Body of pancreas (tissue), 4 donors: ENCODE data around the gene OR5H15. TPM values are rescaled to one million over a fixed set of nuclear protein-coding genes. Genes with fewer than 3 reads are reported as not detected.
"Not testable (repeated sequence)": the region's sequence is repeated elsewhere in the genome, so short reads cannot be mapped to it uniquely, and the experiment has no call there.

Experiments used
- ATAC-seq: fragments of 150-250 bp; one replicate; pipeline ENCODE4 v1.9.1; 2016
- DNase-seq, 4 donors: peaks; one replicate each; pipeline ENCODE4 v3.0.0-alpha.2; 2019
- H3K27ac ChIP-seq, 4 donors: fragments of 200-600 bp; sonication (generic); 1 replicate in 3 of 4; 2 replicates in 1 of 4; pipeline versions ENCODE4 v1.5.1 to v1.6.1; 2016 to 2019; ENCODE audit warnings: mild to moderate bottlenecking in 1 of 4, mixed read lengths in 1 of 4, moderate library complexity in 1 of 4
- H3K27me3 ChIP-seq, 2 donors: fragments of 200-600 bp; sonication (generic); one replicate each; pipeline ENCODE4 v1.6.0; 2016; ENCODE audit warnings: mild to moderate bottlenecking in 1 of 2
- H3K36me3 ChIP-seq, 2 donors: fragments of 200-600 bp; sonication (generic); replicated peaks in 1 of 2; 2 replicates each; pipeline ENCODE4 v1.5.1; 2016; ENCODE audit warnings: low read depth in 2 of 2; ENCODE audit not compliant: insufficient read depth in 1 of 2
- H3K4me1 ChIP-seq: fragments of 200-600 bp; sonication (generic); one replicate; pipeline ENCODE4 v1.6.0; 2016
- H3K4me3 ChIP-seq, 2 donors: fragments of 200-600 bp; sonication (generic); 1 replicate in 1 of 2; 2 replicates in 1 of 2; pipeline ENCODE4 v1.5.1; 2016 to 2019
- H3K9me3 ChIP-seq, 3 donors: fragments of 200-600 bp; sonication (generic); 1 replicate in 2 of 3; 2 replicates in 1 of 3; pipeline ENCODE4 v1.5.1; 2016
- CTCF ChIP-seq, 7 experiments: fragments of 450-650 bp in 4 of 7; fragments of 200-600 bp in 3 of 7; sonication (generic) in 3 of 7; IDR thresholded peaks; one replicate each; pipeline ENCODE4 v1.5.1; 2016 to 2019; ENCODE audit warnings: antibody characterized with exemption in 7 of 7
- POLR2A ChIP-seq, 3 donors: fragments of 450-650 bp; IDR thresholded peaks; one replicate each; pipeline ENCODE4 v1.6.1; 2016; ENCODE audit warnings: antibody characterized with exemption in 3 of 3, mild to moderate bottlenecking in 2 of 3
- WGBS, 2 donors: methylation state at CpG; one replicate each; pipeline ENCODE4 v1.1.5; 2017; 5-methylcytosine and 5-hydroxymethylcytosine counted together
- intact Hi-C: fragments of 100-400 bp; cut with DNase I; formaldehyde crosslinking; loops from one replicate; pipeline ENCODE4 v1.15.1; 2023
- total RNA-seq, 2 donors: library from RNA; depleted of rRNA; stranded (reverse); fragments of >200 nt; gene quantifications; one replicate each; pipeline ENCODE4 v1.1.0, GENCODE V29; 2016

The OR5H15 gene
- total RNA-seq, 2 donors from 2014 or later, result not detected

- no peaks in the 10 kb centered on the region for H3K27me3 ChIP-seq
- intact Hi-C loops, result no loop called here
- DNase-seq (no peak), ATAC-seq (no peak)
- TF ChIP-seq POLR2A (IDR thresholded peaks at IDR 0.05) (no peak), CTCF (IDR thresholded peaks at IDR 0.05) (no peak)
- H3K36me3 ChIP-seq, result no peaks in the 10 kb centered on the region
- H3K27ac ChIP-seq, result no peak overlapping the region
- WGBS, 2 donors, result 34 to 42% methylated on average over 3 of the region's 3 CpGs
- no peaks in the 10 kb centered on the region for H3K9me3 ChIP-seq
- H3K4me3 ChIP-seq, result no peak overlapping the region
- H3K4me1 ChIP-seq, result no peaks in the 10 kb centered on the region
These were observed 17.7 kb upstream of the OR5H15 start for GRCh38 chr3:98148751-98149150.

GRCh38 chr3:98149456-98149855, 17.0 kb upstream of the OR5H15 start:
- ATAC-seq, H3K27me3 ChIP-seq, DNase-seq, H3K9me3 ChIP-seq, H3K4me3 ChIP-seq, H3K4me1 ChIP-seq, H3K36me3 ChIP-seq, intact Hi-C loops, H3K27ac ChIP-seq: not testable (repeated sequence)
- 60% methylated on average over 4 of the region's 4 CpGs for WGBS, 2 donors

- intact Hi-C loops, result no loop called here
- no peak overlapping the region for H3K4me3 ChIP-seq
- no peaks in the 10 kb centered on the region for H3K9me3 ChIP-seq
- H3K4me1 ChIP-seq, result no peaks in the 10 kb centered on the region
- no peak for ATAC-seq
- TF ChIP-seq POLR2A (IDR thresholded peaks at IDR 0.05), result no peak
- TF ChIP-seq CTCF (IDR thresholded peaks at IDR 0.05), result no peak
- H3K27ac ChIP-seq, result no peak overlapping the region
- no peak for DNase-seq
- WGBS, 2 donors, result 39 to 56% methylated on average over 5 of the region's 5 CpGs
- no peaks in the 10 kb centered on the region for H3K36me3 ChIP-seq
- no peaks in the 10 kb centered on the region for H3K27me3 ChIP-seq
These were observed 15.3 kb upstream of the OR5H15 start for GRCh38 chr3:98151241-98151640.

- Histone ChIP-seq H3K27me3 (no peaks in the 10 kb centered on the region), H3K9me3 (no peaks in the 10 kb centered on the region), H3K4me1 (no peaks in the 10 kb centered on the region), H3K4me3 (no peak overlapping the region), H3K36me3 (no peaks in the 10 kb centered on the region), H3K27ac (no peak overlapping the region)
- intact Hi-C loops, result no loop called here
- WGBS, 2 donors, result 31 to 33% methylated on average over 1 of the region's 1 CpG
- ATAC-seq (no peak), DNase-seq (no peak)
- TF ChIP-seq POLR2A (IDR thresholded peaks at IDR 0.05) (no peak), CTCF (IDR thresholded peaks at IDR 0.05) (no peak)
These were observed 4.6 kb downstream of the OR5H15 start for GRCh38 chr3:98171071-98171470.

GRCh38 chr3:98172621-98173020, 6.1 kb downstream of the OR5H15 start:
- TF ChIP-seq POLR2A (IDR thresholded peaks at IDR 0.05) (no peak), CTCF (IDR thresholded peaks at IDR 0.05) (no peak)
- 49 to 56% methylated on average over 7 of the region's 7 CpGs for WGBS, 2 donors
- Histone ChIP-seq H3K4me1 (no peaks in the 10 kb centered on the region), H3K27ac (no peak overlapping the region), H3K9me3 (no peaks in the 10 kb centered on the region), H3K4me3 (no peak overlapping the region), H3K27me3 (no peaks in the 10 kb centered on the region), H3K36me3 (no peaks in the 10 kb centered on the region)
- ATAC-seq (no peak), DNase-seq (no peak)
- intact Hi-C loops, result no loop called here
